Measurements from ENCODE around the gene GPATCH8. TPM values are rescaled to one million over a fixed set of nuclear protein-coding genes. Genes with fewer than 3 reads are reported as not detected.
A peak's percentile ranks its signal among the peaks of the same experiment; 100 is the strongest.

GPATCH8 gene
- total and polyA plus RNA-seq, 9 of the 15 experiments (the other 6 are each of a cell fraction or from before 2014, with no cell fraction given), result 10.6 to 29.6 (median 13.2) TPM

DNA sequence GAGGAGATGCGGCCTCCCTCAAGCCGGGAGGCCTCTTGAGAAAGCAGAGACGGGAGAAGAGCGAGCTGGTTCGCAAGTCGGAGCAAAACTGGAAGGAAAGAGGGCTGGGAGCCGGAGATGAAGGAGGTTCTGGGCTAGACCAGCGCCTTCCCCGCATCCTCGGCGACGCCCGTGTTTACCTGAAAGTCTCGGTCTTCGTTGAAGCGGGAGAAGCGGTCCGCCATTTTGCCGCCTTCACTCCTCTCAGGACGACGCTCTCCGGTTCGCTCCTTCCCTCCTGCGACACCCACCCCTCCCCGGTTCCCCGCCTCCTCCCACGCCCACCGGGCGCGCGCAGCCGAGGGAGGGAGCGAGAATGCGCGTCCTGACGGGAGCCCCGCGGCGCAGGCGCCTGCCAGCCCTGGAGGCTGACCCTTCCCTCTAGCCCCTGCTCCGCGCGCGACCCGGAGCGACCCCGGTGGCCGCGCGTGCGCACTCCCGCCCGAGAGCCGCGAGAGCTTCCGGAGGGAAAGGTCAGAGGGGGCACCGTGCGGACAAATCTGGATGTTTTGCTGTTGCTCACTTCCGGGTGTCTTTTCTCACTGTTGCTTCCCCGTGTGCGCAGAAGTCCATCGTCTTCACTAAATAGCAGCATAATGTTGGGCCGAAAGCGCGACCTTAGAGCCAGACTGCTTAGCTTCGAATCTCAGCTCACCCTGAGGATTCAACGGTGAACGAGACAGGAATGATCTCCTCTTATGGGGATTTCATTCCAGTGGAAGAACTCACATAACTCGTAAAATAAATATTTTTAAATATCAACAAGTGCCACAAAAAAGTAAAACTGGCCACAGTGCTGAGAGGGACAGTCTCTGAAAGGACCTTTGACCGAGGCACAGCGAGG is at the start of gene GPATCH8 (continued):
- TF ChIP-seq, protein P1, sequence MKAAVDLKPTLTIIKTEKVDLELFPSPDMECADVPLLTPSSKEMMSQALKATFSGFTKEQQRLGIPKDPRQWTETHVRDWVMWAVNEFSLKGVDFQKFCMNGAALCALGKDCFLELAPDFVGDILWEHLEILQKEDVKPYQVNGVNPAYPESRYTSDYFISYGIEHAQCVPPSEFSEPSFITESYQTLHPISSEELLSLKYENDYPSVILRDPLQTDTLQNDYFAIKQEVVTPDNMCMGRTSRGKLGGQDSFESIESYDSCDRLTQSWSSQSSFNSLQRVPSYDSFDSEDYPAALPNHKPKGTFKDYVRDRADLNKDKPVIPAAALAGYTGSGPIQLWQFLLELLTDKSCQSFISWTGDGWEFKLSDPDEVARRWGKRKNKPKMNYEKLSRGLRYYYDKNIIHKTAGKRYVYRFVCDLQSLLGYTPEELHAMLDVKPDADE (conservative IDR thresholded peaks at IDR 0.05; ENCODE audit: control insufficient read depth, low read depth, low read length), result no peak
- TF ChIP-seq, protein P2, sequence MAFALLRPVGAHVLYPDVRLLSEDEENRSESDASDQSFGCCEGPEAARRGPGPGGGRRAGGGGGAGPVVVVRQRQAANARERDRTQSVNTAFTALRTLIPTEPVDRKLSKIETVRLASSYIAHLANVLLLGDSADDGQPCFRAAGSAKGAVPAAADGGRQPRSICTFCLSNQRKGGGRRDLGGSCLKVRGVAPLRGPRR (CRISPR knock-in tag; IDR thresholded peaks at IDR 0.05), result 0 out of 2 replicates have a peak, but pooled peaks have one; percentile 54
- no peak for TF ChIP-seq TCF3 (CRISPR knock-in tag; IDR thresholded peaks at IDR 0.05)
- no peak for TF ChIP-seq GTF3C2 (IDR thresholded peaks at IDR 0.05; ENCODE audit: borderline replicate concordance, extremely low read depth, insufficient read length)
- peak; percentile 96 for TF ChIP-seq NFRKB (IDR thresholded peaks at IDR 0.05; ENCODE audit: low read depth)
- peak in 1 of 2 experiments; percentile 42; a peak in 1 of 4 replicates for TF ChIP-seq KDM1A (IDR thresholded peaks at IDR 0.05)
- TF ChIP-seq MEIS2 (IDR thresholded peaks at IDR 0.05; ENCODE audit: partially characterized antibody), result peak; percentile 93
- peak; percentile 85 for TF ChIP-seq DMBX1 (CRISPR knock-in tag; IDR thresholded peaks at IDR 0.05; ENCODE audit: borderline replicate concordance)
- TF ChIP-seq HDAC3 (IDR thresholded peaks at IDR 0.05; ENCODE audit: borderline replicate concordance, partially characterized antibody), result no peak
- TF ChIP-seq, protein P3, sequence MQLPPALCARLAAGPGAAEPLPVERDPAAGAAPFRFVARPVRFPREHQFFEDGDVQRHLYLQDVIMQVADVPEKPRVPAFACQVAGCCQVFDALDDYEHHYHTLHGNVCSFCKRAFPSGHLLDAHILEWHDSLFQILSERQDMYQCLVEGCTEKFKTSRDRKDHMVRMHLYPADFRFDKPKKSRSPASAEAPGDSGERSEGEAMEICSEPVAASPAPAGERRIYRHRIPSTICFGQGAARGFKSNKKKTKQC (CRISPR knock-in tag; IDR thresholded peaks at IDR 0.05), result no peak; the same call in 1 of the 2 replicates
- 0 out of 2 replicates have a peak, but pooled peaks have one; percentile 6 for TF ChIP-seq E2F1 (CRISPR knock-in tag; IDR thresholded peaks at IDR 0.05)
- no peak for TF ChIP-seq NFATC3 (IDR thresholded peaks at IDR 0.05)
- peak; percentile 41 for TF ChIP-seq CREM (IDR thresholded peaks at IDR 0.05; ENCODE audit: low read depth)
- peak; percentile 38; the same call in 1 of the 2 replicates for TF ChIP-seq KLF6 (CRISPR knock-in tag; IDR thresholded peaks at IDR 0.05; ENCODE audit: borderline replicate concordance)
- TF ChIP-seq ZKSCAN8 (CRISPR knock-in tag; IDR thresholded peaks at IDR 0.05), result 0 out of 2 replicates have a peak, but pooled peaks have one; percentile 2
- peak; percentile 36 to 77; a peak in 3 of 4 replicates for TF ChIP-seq MNT (conservative IDR thresholded peaks at IDR 0.05)
- peak; percentile 88 for TF ChIP-seq ZNF766 (CRISPR knock-in tag; conservative IDR thresholded peaks at IDR 0.05)
- peak; percentile 71 for TF ChIP-seq NCOA1 (IDR thresholded peaks at IDR 0.05; ENCODE audit: low read depth)

Measured in K562 (cell line).